K562 (cell line): ENCODE data around the gene CCDC187. TPM values are rescaled to one million over a fixed set of nuclear protein-coding genes. Genes with fewer than 3 reads are reported as not detected.
A peak's percentile ranks its signal among the peaks of the same experiment; 100 is the strongest.

ENCODE experiments used
- ATAC-seq: fragments of 200-7000 bp; cut with Tn5 transposase; 3 replicates; pipeline ENCODE4 v1.9.1; 2020; ENCODE audit warnings: moderate library complexity
- BruUV-seq: library from RNA; stranded (reverse); fragments of 400-500 nt; replicated peaks from 2 replicates; lab custom pipeline; 2021; lab: Mats Ljungman, UMichigan
- CTCF ChIA-PET: fragments of 300-600 bp; formaldehyde crosslinking; extraction: SDS; loops from one replicate; lab custom pipeline; 2021; ENCODE audit warnings: low intra/inter-chr PET ratio; lab: Yijun Ruan, JAX
- POLR2A ChIA-PET: fragments of 300-600, 350-650 bp; sonication (Branson Sonifier 250); formaldehyde crosslinking; extraction: SDS; loops from one replicate; lab custom pipeline; 2021; ENCODE audit warnings: antibody characterized with exemption, inconsistent platforms; lab: Yijun Ruan, JAX
- DNase-seq, 4 experiments: peaks; one replicate each; pipeline versions ENCODE4 v3.0.0 to v3.0.0-alpha.2; 2011 to 2018; ENCODE audit warnings: low spot score in 3 of 4, mixed read lengths in 3 of 4; ENCODE audit errors: extremely low read depth in 1 of 4
- FAIRE-seq: peaks from 2 replicates; lab custom pipeline; 2011; peaks lifted over from hg19 to GRCh38; lab: Jason Lieb, UNC
- H2AFZ ChIP-seq: 2 replicates; pipeline ENCODE4 v1.6.0; 2011; ENCODE audit warnings: low read depth, low read length, control low read depth, inconsistent platforms
- H3K27ac ChIP-seq: fragments of 200-600 bp; 3 replicates; pipeline ENCODE4 v1.8.0; 2011; ENCODE audit warnings: low read depth, mild to moderate bottlenecking, control low read depth, inconsistent platforms, low read length, moderate library complexity, mixed read lengths; ENCODE audit errors: extremely low read depth
- H3K27me3 ChIP-seq, 2 experiments: fragments of 300-600 bp in 1 of 2; 2 replicates in 1 of 2; 3 replicates in 1 of 2; pipeline versions ENCODE4 v1.6.0 to v1.8.0; 2011; ENCODE audit warnings: inconsistent platforms in 2 of 2, low read length in 2 of 2, mild to moderate bottlenecking in 1 of 2, mixed read lengths in 1 of 2, moderate library complexity in 1 of 2; ENCODE audit not compliant: control insufficient read depth in 2 of 2, insufficient read depth in 2 of 2
- H3K36me3 ChIP-seq: fragments of 300-600 bp; 3 replicates; pipeline ENCODE4 v1.8.0; 2011; ENCODE audit warnings: mild to moderate bottlenecking, low read length, inconsistent platforms; ENCODE audit not compliant: control insufficient read depth, insufficient read depth
- H3K4me1 ChIP-seq, 2 experiments: fragments of 200-600 bp in 1 of 2; replicated peaks in 1 of 2; 2 replicates in 1 of 2; 3 replicates in 1 of 2; pipeline versions ENCODE4 v1.5.1 to v1.8.0; 2011; ENCODE audit warnings: inconsistent platforms in 2 of 2, low read length in 2 of 2, mild to moderate bottlenecking in 1 of 2, mixed read lengths in 1 of 2, moderate library complexity in 1 of 2; ENCODE audit not compliant: control insufficient read depth in 2 of 2, insufficient read depth in 2 of 2
- H3K4me2 ChIP-seq: 2 replicates; pipeline ENCODE4 v1.6.1; 2011; ENCODE audit warnings: low read length, control low read depth, inconsistent platforms, mixed read lengths; ENCODE audit not compliant: insufficient read depth
- H3K4me3 ChIP-seq: fragments of 200-600 bp; sonication (generic), shearing (Covaris generic); 2 replicates; pipeline ENCODE4 v1.5.1; 2016; ENCODE audit warnings: control low read depth, inconsistent platforms
- H3K79me2 ChIP-seq: fragments of 200-600 bp; 3 replicates; pipeline ENCODE4 v1.8.0; 2011; ENCODE audit warnings: low read length, inconsistent platforms; ENCODE audit not compliant: control insufficient read depth, insufficient read depth
- H3K9ac ChIP-seq, 2 experiments: 2 replicates each; pipeline versions ENCODE4 v1.6.0 to v1.6.1; 2011; ENCODE audit warnings: low read depth in 2 of 2, low read length in 2 of 2, control low read depth in 1 of 2, inconsistent platforms in 1 of 2, mild to moderate bottlenecking in 1 of 2, mixed read lengths in 1 of 2; ENCODE audit not compliant: insufficient read depth in 1 of 2
- H3K9me1 ChIP-seq: one replicate; pipeline ENCODE4 v1.6.0; 2011; ENCODE audit warnings: inconsistent platforms, mild to moderate bottlenecking, low read length, moderate library complexity; ENCODE audit not compliant: control insufficient read depth, insufficient read depth
- H3K9me3 ChIP-seq: replicated peaks from 2 replicates; pipeline ENCODE4 v1.5.1; 2011; ENCODE audit warnings: low read depth, low read length, inconsistent platforms; ENCODE audit not compliant: control insufficient read depth, insufficient read depth
- H4K20me1 ChIP-seq: replicated peaks from 2 replicates; pipeline ENCODE4 v1.6.1; 2011; ENCODE audit warnings: low read length, inconsistent platforms, mixed read lengths; ENCODE audit not compliant: control insufficient read depth, insufficient read depth
- CHCHD3 ChIP-seq: fragments of 250-450 bp; sonication (Bioruptor Pico); IDR thresholded peaks from 2 replicates; pipeline ENCODE4 v2.1.2; 2022; ENCODE audit warnings: mild to moderate bottlenecking
- POU5F1 ChIP-seq: fragments of 150-350 bp; IDR thresholded peaks from 2 replicates; pipeline ENCODE4 v1.6.1; 2014; ENCODE audit warnings: borderline replicate concordance, low read length, low read depth, mild to moderate bottlenecking; ENCODE audit not compliant: partially characterized antibody
- WGBS: fragments of 100-300 bp; shearing (Covaris generic); methylation state at CpG from one replicate; pipeline ENCODE4 v1.1.6; 2016; ENCODE audit warnings: low coverage, mixed read lengths; ENCODE audit not compliant: insufficient coverage; ENCODE audit errors: missing lambda C conversion rate; 5-methylcytosine and 5-hydroxymethylcytosine counted together
- in situ Hi-C: fragments of 300-500 bp; cut with MboI; formaldehyde crosslinking; loops from 4 replicates; pipeline ENCODE4 v1.15.0; 2018; ENCODE audit warnings: inconsistent platforms, mixed read lengths
- intact Hi-C: fragments of 100-400 bp; cut with micrococcal nuclease; formaldehyde crosslinking; loops from 2 replicates; pipeline ENCODE4 v1.14.2; 2022
- polyA plus RNA-seq, 8 experiments: library from polyadenylated mRNA; depleted of rRNA in 4 of 8; stranded (reverse) in 5 of 8; unstranded in 3 of 8; fragments of >200 nt; fragmentation: Nextera tagmentation in 2 of 8; fragmentation: Illumina TruSeq in 1 of 8; extraction: Ambion mirVana in 2 of 8; extraction: Trizol in 1 of 8; gene quantifications; 2 replicates each; pipeline versions ENCODE4 v1.2.1 to v1.2.3, GENCODE V29; 2011 to 2014; ENCODE audit warnings: inconsistent platforms in 1 of 8, missing spikeins in 1 of 8
- total RNA-seq, 7 experiments: library from RNA; depleted of rRNA in 6 of 7; stranded (reverse); fragments of >200 nt in 6 of 7; fragmentation: Illumina TruSeq in 2 of 7; extraction: Trizol in 2 of 7; gene quantifications; 2 replicates each; pipeline versions ENCODE4 v1.2.1 to v1.2.3, GENCODE V29; 2011 to 2021; ENCODE audit warnings: low replicate concordance in 1 of 7
- TF ChIP-seq, protein P1 (sequence below), 3 experiments: IDR thresholded peaks in 2 of 3; conservative IDR thresholded peaks in 1 of 3; 2 replicates each; pipeline ENCODE4 v1.5.1; 2011 to 2012; ENCODE audit warnings: low read length in 3 of 3, mild to moderate bottlenecking in 3 of 3, control low read depth in 2 of 3, improper control_type of control experiment in 1 of 3, inconsistent platforms in 1 of 3, low read depth in 1 of 3, mixed read lengths in 1 of 3, moderate library complexity in 1 of 3; ENCODE audit not compliant: insufficient read depth in 2 of 3

The CCDC187 gene
- total and polyA plus RNA-seq, 9 of the 15 experiments (the other 6 are each of a cell fraction or from before 2014, with no cell fraction given): not detected

DNA sequence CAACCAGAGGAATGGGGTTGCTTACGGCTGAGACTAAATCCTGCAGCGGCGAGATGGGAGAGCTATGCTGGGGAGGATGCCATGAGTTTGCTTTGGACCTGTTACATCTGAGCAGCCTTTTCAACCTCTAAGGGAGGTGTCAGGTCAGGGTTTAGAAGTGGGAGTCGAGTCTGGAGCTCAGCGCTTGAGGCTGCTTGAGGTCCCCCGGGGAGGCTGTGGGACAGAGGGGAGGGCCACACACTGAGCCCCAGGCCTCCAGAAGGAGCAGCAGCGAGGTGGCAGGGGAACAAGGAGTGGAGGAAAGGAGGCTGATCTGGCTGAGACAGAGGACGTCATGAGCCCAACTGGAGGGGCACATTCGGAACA is 56.4 kb downstream of the CCDC187 start:
- peak overlapping the region in 1 of 2 experiments; percentile 24; a peak in 1 of 4 replicates for H3K9ac ChIP-seq
- no peaks in the 10 kb centered on the region for H3K9me3 ChIP-seq
- 18% methylated on average over 5 of the region's 9 CpGs for WGBS
- H3K4me3 ChIP-seq: no peak overlapping the region
- no peak overlapping the region for H2AFZ ChIP-seq
- H3K79me2 ChIP-seq: peaks cover 29% of the 10 kb centered on the region
- ChIA-PET CTCF (no interaction called here), POLR2A (interaction anchor here (0.6 to 1.2 kb wide), 2 partner anchors 9 to 30 kb away, joined by 3 to 5 read pairs; no protein-coding TSS in a partner anchor)
- FAIRE-seq (no peak), ATAC-seq (no peak), DNase-seq (no peak)
- peaks cover 27 to 58% of the 10 kb centered on the region in 2 experiments for H3K4me1 ChIP-seq
- TF ChIP-seq, protein P1, sequence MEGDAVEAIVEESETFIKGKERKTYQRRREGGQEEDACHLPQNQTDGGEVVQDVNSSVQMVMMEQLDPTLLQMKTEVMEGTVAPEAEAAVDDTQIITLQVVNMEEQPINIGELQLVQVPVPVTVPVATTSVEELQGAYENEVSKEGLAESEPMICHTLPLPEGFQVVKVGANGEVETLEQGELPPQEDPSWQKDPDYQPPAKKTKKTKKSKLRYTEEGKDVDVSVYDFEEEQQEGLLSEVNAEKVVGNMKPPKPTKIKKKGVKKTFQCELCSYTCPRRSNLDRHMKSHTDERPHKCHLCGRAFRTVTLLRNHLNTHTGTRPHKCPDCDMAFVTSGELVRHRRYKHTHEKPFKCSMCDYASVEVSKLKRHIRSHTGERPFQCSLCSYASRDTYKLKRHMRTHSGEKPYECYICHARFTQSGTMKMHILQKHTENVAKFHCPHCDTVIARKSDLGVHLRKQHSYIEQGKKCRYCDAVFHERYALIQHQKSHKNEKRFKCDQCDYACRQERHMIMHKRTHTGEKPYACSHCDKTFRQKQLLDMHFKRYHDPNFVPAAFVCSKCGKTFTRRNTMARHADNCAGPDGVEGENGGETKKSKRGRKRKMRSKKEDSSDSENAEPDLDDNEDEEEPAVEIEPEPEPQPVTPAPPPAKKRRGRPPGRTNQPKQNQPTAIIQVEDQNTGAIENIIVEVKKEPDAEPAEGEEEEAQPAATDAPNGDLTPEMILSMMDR (IDR thresholded peaks at IDR 0.05 in 2 of 3, conservative IDR thresholded peaks at IDR 0.05 in 1 of 3; ENCODE audit: insufficient read depth in 2 of 3, low read depth in 1 of 3, low read length in 3 of 3): no peak
- TF ChIP-seq POU5F1 (no peak), CHCHD3 (CRISPR knock-in tag) (no peak)
- intact Hi-C loops (no loop called here), in situ Hi-C loops (no loop called here)
- no peak overlapping the region for H3K27ac ChIP-seq
- no TSS peak for BruUV-seq
- no peak overlapping the region for H3K4me2 ChIP-seq
- H3K36me3 ChIP-seq: peaks cover 15% of the 10 kb centered on the region
- H3K27me3 ChIP-seq: peaks cover 10 to 51% of the 10 kb centered on the region in 2 experiments; a peak in 4 of 5 replicates
- H4K20me1 ChIP-seq: peaks cover 18% of the 10 kb centered on the region; the same call in 1 of the 2 replicates
- H3K9me1 ChIP-seq: no peaks in the 10 kb centered on the region
